ENCODE measurements around the gene SPINK5. TPM values are rescaled to one million over a fixed set of nuclear protein-coding genes. Genes with fewer than 3 reads are reported as not detected.

Gene SPINK5
- polyA plus RNA-seq, 2 of the 4 experiments (the other 2 are of a cell fraction), result not detected

GRCh38 chr5:148027505-148027904, 36.3 kb upstream of the SPINK5 start:
- TF ChIP-seq EHMT2 (IDR thresholded peaks at IDR 0.05; ENCODE audit: low read depth), result no peak
- TF ChIP-seq TP53 (CRISPR knock-in tag; IDR thresholded peaks at IDR 0.05), result no peak
- no peak for TF ChIP-seq KDM1A (IDR thresholded peaks at IDR 0.05; ENCODE audit: low read depth)
- no peak for TF ChIP-seq KDM5A (IDR thresholded peaks at IDR 0.05)
- TF ChIP-seq POLR2A (IDR thresholded peaks at IDR 0.05; ENCODE audit: low read length), result no peak
- no peak for TF ChIP-seq EHF (CRISPR knock-in tag; IDR thresholded peaks at IDR 0.05)
- no peak for TF ChIP-seq USF2 (IDR thresholded peaks at IDR 0.05)
- no peak for TF ChIP-seq ESRRA (IDR thresholded peaks at IDR 0.05; ENCODE audit: borderline replicate concordance, low read length)
- no peaks in the 10 kb centered on the region for H3K9me3 ChIP-seq
- H3K27ac ChIP-seq, result no peak overlapping the region
- 5% methylated on average over 3 of the region's 3 CpGs for WGBS (ENCODE audit: missing lambda C conversion rate)
- no peak overlapping the region for H3K4me2 ChIP-seq
- no peaks in the 10 kb centered on the region for H3K4me1 ChIP-seq
- H3K4me3 ChIP-seq, result no peak overlapping the region
- ChIA-PET POLR2A (no interaction called here), CTCF (interaction anchor here (1.6 kb wide), 1 partner anchor 11 kb away, joined by 3 read pairs; no protein-coding TSS in a partner anchor)
- DNase-seq (ENCODE audit: low read depth in 1 of 2, low spot score in 1 of 2), result no peak
- no peak for ATAC-seq
- no peak for FAIRE-seq

DNA sequence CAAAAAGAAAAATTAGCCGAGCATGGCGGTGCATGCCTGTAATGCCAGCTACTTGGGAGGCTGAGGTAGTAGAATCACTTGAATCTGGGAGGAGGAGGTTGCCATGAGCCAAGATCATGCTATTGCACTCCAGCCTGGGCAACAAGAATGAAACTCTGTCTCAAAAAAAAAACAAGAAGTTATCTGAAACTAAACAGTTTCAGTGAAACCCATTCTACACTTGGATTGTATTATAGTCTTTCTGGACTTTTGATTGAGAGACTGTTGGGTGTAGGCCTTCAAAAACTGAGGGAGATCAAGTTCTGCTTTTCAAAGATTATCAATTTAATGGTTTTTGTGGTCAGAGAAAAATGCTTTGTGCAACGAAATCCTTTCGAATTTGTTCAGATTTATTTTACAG, 34.6 kb upstream of the SPINK5 start:
- TF ChIP-seq, protein P1, sequence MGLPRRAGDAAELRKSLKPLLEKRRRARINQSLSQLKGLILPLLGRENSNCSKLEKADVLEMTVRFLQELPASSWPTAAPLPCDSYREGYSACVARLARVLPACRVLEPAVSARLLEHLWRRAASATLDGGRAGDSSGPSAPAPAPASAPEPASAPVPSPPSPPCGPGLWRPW (IDR thresholded peaks at IDR 0.05), result no peak
- TF ChIP-seq RARB (CRISPR knock-in tag; IDR thresholded peaks at IDR 0.05) (no peak), NFE2L2 (conservative IDR thresholded peaks at IDR 0.05; ENCODE audit: low read length) (no peak), FOSL2 (IDR thresholded peaks at IDR 0.05) (no peak), FOSL2 (CRISPR knock-in tag; IDR thresholded peaks at IDR 0.05) (no peak), REST (IDR thresholded peaks at IDR 0.05) (no peak), RNF2 (IDR thresholded peaks at IDR 0.05; ENCODE audit: borderline replicate concordance, low read depth) (no peak), CBX8 (IDR thresholded peaks at IDR 0.05) (no peak), RCOR1 (IDR thresholded peaks at IDR 0.05; ENCODE audit: low read depth, low read length) (no peak), HDAC2 (IDR thresholded peaks at IDR 0.05) (no peak), RAD21 (conservative IDR thresholded peaks at IDR 0.05 in 1 of 2, IDR thresholded peaks at IDR 0.05 in 1 of 2) (no peak), GATA3 (IDR thresholded peaks at IDR 0.05; ENCODE audit: borderline replicate concordance) (no peak), NR3C1 (IDR thresholded peaks at IDR 0.05) (no peak)
- TF ChIP-seq, protein P2, sequence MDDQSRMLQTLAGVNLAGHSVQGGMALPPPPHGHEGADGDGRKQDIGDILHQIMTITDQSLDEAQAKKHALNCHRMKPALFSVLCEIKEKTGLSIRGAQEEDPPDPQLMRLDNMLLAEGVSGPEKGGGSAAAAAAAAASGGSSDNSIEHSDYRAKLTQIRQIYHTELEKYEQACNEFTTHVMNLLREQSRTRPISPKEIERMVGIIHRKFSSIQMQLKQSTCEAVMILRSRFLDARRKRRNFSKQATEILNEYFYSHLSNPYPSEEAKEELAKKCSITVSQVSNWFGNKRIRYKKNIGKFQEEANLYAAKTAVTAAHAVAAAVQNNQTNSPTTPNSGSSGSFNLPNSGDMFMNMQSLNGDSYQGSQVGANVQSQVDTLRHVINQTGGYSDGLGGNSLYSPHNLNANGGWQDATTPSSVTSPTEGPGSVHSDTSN (IDR thresholded peaks at IDR 0.05), result no peak
- CTCF ChIA-PET, result no interaction called here

More for the DNA sequence above, 34.6 kb upstream of the SPINK5 start:
- Histone ChIP-seq H3K4me1 (no peaks in the 10 kb centered on the region), H3K27ac (no peak overlapping the region), H3K4me3 (no peak overlapping the region), H3K4me2 (no peak overlapping the region), H3K9me3 (no peaks in the 10 kb centered on the region)
- WGBS (ENCODE audit: missing lambda C conversion rate), result 37% methylated on average over 4 of the region's 4 CpGs
- FAIRE-seq (no peak), ATAC-seq (no peak), DNase-seq (ENCODE audit: low read depth in 1 of 2, low spot score in 1 of 2) (no peak)
- POLR2A ChIA-PET, result no interaction called here
